IMR-90 (cell line): Measurements from ENCODE around the gene PRDM9. TPM values are rescaled to one million over a fixed set of nuclear protein-coding genes. Genes with fewer than 3 reads are reported as not detected.

Experiments
- ATAC-seq: fragments of 200-7000 bp; cut with Tn5 transposase; 2 replicates; pipeline ENCODE4 v1.9.1; 2020; ENCODE audit warnings: low read depth, mild to moderate bottlenecking, moderate library complexity
- BruUV-seq: library from RNA; stranded (reverse); fragments of 400-500 nt; replicated peaks from 2 replicates; lab custom pipeline; 2021; lab: Mats Ljungman, UMichigan
- CTCF ChIA-PET: fragments of 300-600 bp; formaldehyde crosslinking; extraction: SDS; loops from one replicate; lab custom pipeline; 2021; ENCODE audit warnings: antibody characterized with exemption; lab: Yijun Ruan, JAX
- POLR2A ChIA-PET: fragments of 300-600 bp; sonication (Branson Sonifier 250); formaldehyde crosslinking; loops from one replicate; lab custom pipeline; 2022; ENCODE audit warnings: antibody characterized with exemption; ENCODE audit not compliant: unreplicated experiment; lab: Charles Lee
- DNase-seq: peaks from one replicate; pipeline ENCODE4 v3.0.0; 2013
- H2AFZ ChIP-seq: replicated peaks from 2 replicates; pipeline ENCODE3; 2013; ENCODE audit warnings: low read length, mild to moderate bottlenecking; ENCODE audit not compliant: poor library complexity
- H2AK5ac ChIP-seq: 2 replicates; pipeline ENCODE4 v1.6.1; 2013; ENCODE audit warnings: low read depth, low read length, inconsistent platforms
- H2AK9ac ChIP-seq: replicated peaks from 2 replicates; pipeline ENCODE3; 2013; ENCODE audit warnings: mild to moderate bottlenecking, low read depth, low read length, moderate library complexity; ENCODE audit not compliant: poor library complexity
- H2BK120ac ChIP-seq: 2 replicates; pipeline ENCODE4 v1.6.1; 2013; ENCODE audit warnings: low read depth, low read length, inconsistent platforms
- H2BK15ac ChIP-seq: 3 replicates; pipeline ENCODE4 v1.6.1; 2013; ENCODE audit warnings: low read depth, low read length, inconsistent platforms
- H2BK20ac ChIP-seq: 2 replicates; pipeline ENCODE4 v1.6.1; 2013; ENCODE audit warnings: low read depth, mild to moderate bottlenecking, inconsistent platforms, low read length, moderate library complexity
- H2BK5ac ChIP-seq: 2 replicates; pipeline ENCODE4 v1.6.1; 2013; ENCODE audit warnings: mild to moderate bottlenecking, low read depth, low read length, inconsistent platforms; ENCODE audit not compliant: poor library complexity, severe bottlenecking
- H3K14ac ChIP-seq: replicated peaks from 2 replicates; pipeline ENCODE4 v1.6.1; 2013; ENCODE audit warnings: low read depth, low read length, inconsistent platforms
- H3K18ac ChIP-seq: 2 replicates; pipeline ENCODE4 v1.6.1; 2013; ENCODE audit warnings: low read depth, low read length, control low read depth
- H3K23ac ChIP-seq: 2 replicates; pipeline ENCODE4 v1.6.1; 2013; ENCODE audit warnings: low read depth, low read length, inconsistent platforms
- H3K27ac ChIP-seq: 2 replicates; pipeline ENCODE4 v1.5.1; 2013; ENCODE audit warnings: mild to moderate bottlenecking, control low read depth, low read length; ENCODE audit not compliant: insufficient read depth
- H3K27me3 ChIP-seq: 2 replicates; pipeline ENCODE4 v1.6.1; 2013; ENCODE audit warnings: low read length; ENCODE audit not compliant: control insufficient read depth, insufficient read depth
- H3K36me3 ChIP-seq: 2 replicates; pipeline ENCODE4 v1.6.1; 2013; ENCODE audit warnings: low read length, mixed read lengths; ENCODE audit not compliant: control insufficient read depth, insufficient read depth
- H3K4ac ChIP-seq: 2 replicates; pipeline ENCODE4 v1.6.1; 2013; ENCODE audit warnings: low read depth, low read length, inconsistent platforms
- H3K4me1 ChIP-seq: 2 replicates; pipeline ENCODE4 v1.6.1; 2013; ENCODE audit warnings: low read length, mixed read lengths; ENCODE audit not compliant: control insufficient read depth, insufficient read depth
- H3K4me2 ChIP-seq: 2 replicates; pipeline ENCODE4 v1.6.1; 2013; ENCODE audit warnings: low read depth, mild to moderate bottlenecking, control low read depth, low read length, moderate library complexity
- H3K4me3 ChIP-seq: 2 replicates; pipeline ENCODE4 v1.5.1; 2013; ENCODE audit warnings: low read depth, mild to moderate bottlenecking, control low read depth, low read length, moderate library complexity; ENCODE audit not compliant: insufficient read depth
- H3K56ac ChIP-seq: 2 replicates; pipeline ENCODE4 v1.6.1; 2013; ENCODE audit warnings: low read length, inconsistent platforms; ENCODE audit not compliant: insufficient read depth; ENCODE audit errors: extremely low read depth
- H3K79me1 ChIP-seq, 2 experiments: 2 replicates each; pipeline ENCODE4 v1.6.1; 2013; ENCODE audit warnings: low read length in 2 of 2, inconsistent platforms in 1 of 2, low read depth in 1 of 2
- H3K9ac ChIP-seq: 2 replicates; pipeline ENCODE4 v1.6.1; 2013; ENCODE audit warnings: low read depth, low read length, control low read depth
- H3K9me1 ChIP-seq: 2 replicates; pipeline ENCODE4 v1.6.1; 2013; ENCODE audit warnings: low read length, inconsistent platforms; ENCODE audit not compliant: insufficient read depth
- H3K9me3 ChIP-seq: 2 replicates; pipeline ENCODE4 v1.6.1; 2013; ENCODE audit warnings: low read length; ENCODE audit not compliant: control insufficient read depth, insufficient read depth
- H4K20me1 ChIP-seq: 2 replicates; pipeline ENCODE4 v1.6.1; 2013; ENCODE audit warnings: low read length, inconsistent platforms; ENCODE audit not compliant: insufficient read depth
- H4K5ac ChIP-seq: 2 replicates; pipeline ENCODE4 v1.6.1; 2013; ENCODE audit warnings: mild to moderate bottlenecking, low read depth, low read length, control low read depth
- H4K8ac ChIP-seq, 2 experiments: 2 replicates each; pipeline ENCODE4 v1.6.1; 2013; ENCODE audit warnings: low read depth in 2 of 2, low read length in 2 of 2, control low read depth in 1 of 2, inconsistent platforms in 1 of 2
- H4K91ac ChIP-seq: 2 replicates; pipeline ENCODE4 v1.6.1; 2013; ENCODE audit warnings: low read depth, low read length, inconsistent platforms; ENCODE audit not compliant: insufficient read depth
- BHLHE40 ChIP-seq: fragments of 150-350 bp; IDR thresholded peaks from 2 replicates; pipeline ENCODE4 v1.6.1; 2016; ENCODE audit warnings: mild to moderate bottlenecking, low read depth, low read length
- CEBPB ChIP-seq: IDR thresholded peaks from 2 replicates; pipeline ENCODE4 v1.6.1; 2012; ENCODE audit warnings: low read depth, low read length, improper control_type of control experiment
- CHD1 ChIP-seq: IDR thresholded peaks from 2 replicates; pipeline ENCODE4 v1.6.1; 2012; ENCODE audit warnings: low read depth, low read length, improper control_type of control experiment
- FOS ChIP-seq: fragments of 150-350 bp; IDR thresholded peaks from 2 replicates; pipeline ENCODE4 v1.6.1; 2016; ENCODE audit warnings: low read depth, low read length
- MAFK ChIP-seq: IDR thresholded peaks from 2 replicates; pipeline ENCODE4 v1.6.1; 2012; ENCODE audit warnings: low read depth, low read length, improper control_type of control experiment
- MAZ ChIP-seq: IDR thresholded peaks from 2 replicates; pipeline ENCODE4 v1.6.1; 2012; ENCODE audit warnings: low read depth, mild to moderate bottlenecking, low read length, improper control_type of control experiment, moderate library complexity, borderline replicate concordance
- MXI1 ChIP-seq: IDR thresholded peaks from 2 replicates; pipeline ENCODE4 v1.6.1; 2012; ENCODE audit warnings: low read depth, mild to moderate bottlenecking, low read length, moderate library complexity, borderline replicate concordance
- NFE2L2 ChIP-seq: fragments of 150-350 bp; IDR thresholded peaks from 2 replicates; pipeline ENCODE4 v1.6.1; 2016; ENCODE audit warnings: low read depth, mild to moderate bottlenecking, low read length
- POLR2A ChIP-seq: IDR thresholded peaks from 2 replicates; pipeline ENCODE4 v1.6.1; 2012; ENCODE audit warnings: mild to moderate bottlenecking, low read depth, low read length
- RAD21 ChIP-seq: IDR thresholded peaks from 2 replicates; pipeline ENCODE4 v1.6.1; 2012; ENCODE audit warnings: low read length, improper control_type of control experiment
- RCOR1 ChIP-seq: IDR thresholded peaks from 2 replicates; pipeline ENCODE4 v1.6.1; 2012; ENCODE audit warnings: mild to moderate bottlenecking, low read length, improper control_type of control experiment; ENCODE audit not compliant: insufficient replicate concordance
- RFX5 ChIP-seq: IDR thresholded peaks from 2 replicates; pipeline ENCODE4 v1.8.0; 2012; ENCODE audit warnings: low read depth, mild to moderate bottlenecking, low read length, moderate library complexity
- SMC3 ChIP-seq: fragments of 150-350 bp; IDR thresholded peaks from 2 replicates; pipeline ENCODE4 v1.6.1; 2016; ENCODE audit warnings: low read depth, mild to moderate bottlenecking, antibody characterized with exemption, low read length, moderate library complexity
- WGBS, 2 experiments: methylation state at CpG; one replicate each; pipeline versions ENCODE4 v1.1.5 to v1.1.7; 2013; ENCODE audit warnings: missing lambda C conversion rate in 2 of 2; ENCODE audit not compliant: insufficient read length in 1 of 2; ENCODE audit errors: extremely low coverage in 2 of 2; 5-methylcytosine and 5-hydroxymethylcytosine counted together
- dilution Hi-C: fragments of 300-500 bp; cut with HindIII; formaldehyde crosslinking; loops from one replicate; pipeline ENCODE4 v1.14.3; 2018; ENCODE audit warnings: low sequenced_read_pairs; ENCODE audit not compliant: unreplicated experiment
- in situ Hi-C: fragments of 300-500 bp; cut with MboI; formaldehyde crosslinking; loops from 3 replicates; pipeline ENCODE4 v1.14.3; 2019; ENCODE audit warnings: low sequenced_read_pairs, inconsistent platforms, mixed read lengths
- intact Hi-C: fragments of 100-400 bp; cut with micrococcal nuclease; formaldehyde crosslinking; loops from 2 replicates; pipeline ENCODE4 v1.10.0; 2022
- polyA plus RNA-seq, 3 experiments: library from polyadenylated mRNA; depleted of rRNA; stranded (reverse); fragments of >200 nt; gene quantifications; 2 replicates each; pipeline ENCODE4 v1.2.3, GENCODE V29; 2012; ENCODE audit warnings: low replicate concordance in 1 of 3
- total RNA-seq: library from RNA; depleted of rRNA; stranded (reverse); fragments of >200 nt; gene quantifications from 2 replicates; pipeline ENCODE4 v1.2.3, GENCODE V29; 2012
- TF ChIP-seq, protein P1 (sequence below): fragments of 150-350 bp; IDR thresholded peaks from 2 replicates; pipeline ENCODE4 v1.6.1; 2016; ENCODE audit warnings: low read depth, mild to moderate bottlenecking, low read length, moderate library complexity, borderline replicate concordance
- TF ChIP-seq, protein P2 (sequence below): conservative IDR thresholded peaks from 2 replicates; pipeline ENCODE4 v1.5.1; 2012; ENCODE audit warnings: mild to moderate bottlenecking, low read depth, low read length, improper control_type of control experiment
- TF ChIP-seq, protein P3 (sequence below): fragments of 150-350 bp; IDR thresholded peaks from 2 replicates; pipeline ENCODE4 v1.6.1; 2017; ENCODE audit warnings: mild to moderate bottlenecking, antibody characterized with exemption, low read length, low read depth

PRDM9 gene
- total and polyA plus RNA-seq, 2 of the 4 experiments (the other 2 are of a cell fraction), result not detected

DNA sequence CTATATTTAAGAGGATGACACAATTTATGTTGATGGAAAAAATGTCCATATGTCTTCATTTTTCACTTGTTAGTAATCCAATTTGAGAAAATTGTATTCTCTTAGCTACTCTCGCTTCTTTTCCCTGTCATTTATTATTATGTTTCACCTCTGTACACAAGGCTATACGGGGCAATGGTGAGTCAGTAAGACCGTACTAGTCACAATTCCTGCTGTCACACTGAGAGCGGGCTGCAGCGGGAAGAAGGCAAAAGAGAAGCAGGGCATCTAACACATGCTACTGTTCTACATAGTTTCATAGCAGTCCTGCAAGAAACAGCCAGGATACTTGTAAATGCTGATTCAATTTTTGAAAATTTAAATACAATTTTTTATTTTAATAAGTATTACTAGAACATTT is 23.3 kb upstream of the PRDM9 start:
- no TSS peak for BruUV-seq
- no CpG with 5 or more reads among the region's 5 CpGs for WGBS, 2 experiments
- intact Hi-C loops (no loop called here), dilution Hi-C loops (no loop called here), in situ Hi-C loops (no loop called here)
- H2BK15ac ChIP-seq, result no peak overlapping the region
- DNase-seq (no peak), ATAC-seq (no peak)
- no peaks in the 10 kb centered on the region for H3K27me3 ChIP-seq
- no peak for TF ChIP-seq RCOR1
- TF ChIP-seq NFE2L2, result no peak
- TF ChIP-seq MXI1, result no peak
- no peak for TF ChIP-seq CEBPB
- TF ChIP-seq CHD1, result no peak
- TF ChIP-seq MAZ, result no peak
- TF ChIP-seq MAFK, result no peak
- TF ChIP-seq, protein P1, sequence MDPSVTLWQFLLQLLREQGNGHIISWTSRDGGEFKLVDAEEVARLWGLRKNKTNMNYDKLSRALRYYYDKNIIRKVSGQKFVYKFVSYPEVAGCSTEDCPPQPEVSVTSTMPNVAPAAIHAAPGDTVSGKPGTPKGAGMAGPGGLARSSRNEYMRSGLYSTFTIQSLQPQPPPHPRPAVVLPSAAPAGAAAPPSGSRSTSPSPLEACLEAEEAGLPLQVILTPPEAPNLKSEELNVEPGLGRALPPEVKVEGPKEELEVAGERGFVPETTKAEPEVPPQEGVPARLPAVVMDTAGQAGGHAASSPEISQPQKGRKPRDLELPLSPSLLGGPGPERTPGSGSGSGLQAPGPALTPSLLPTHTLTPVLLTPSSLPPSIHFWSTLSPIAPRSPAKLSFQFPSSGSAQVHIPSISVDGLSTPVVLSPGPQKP, result no peak
- TF ChIP-seq POLR2A, result no peak
- no peak for TF ChIP-seq SMC3
- no peak for TF ChIP-seq BHLHE40
- no peak for TF ChIP-seq FOS
- TF ChIP-seq RAD21, result no peak
- TF ChIP-seq, protein P2, sequence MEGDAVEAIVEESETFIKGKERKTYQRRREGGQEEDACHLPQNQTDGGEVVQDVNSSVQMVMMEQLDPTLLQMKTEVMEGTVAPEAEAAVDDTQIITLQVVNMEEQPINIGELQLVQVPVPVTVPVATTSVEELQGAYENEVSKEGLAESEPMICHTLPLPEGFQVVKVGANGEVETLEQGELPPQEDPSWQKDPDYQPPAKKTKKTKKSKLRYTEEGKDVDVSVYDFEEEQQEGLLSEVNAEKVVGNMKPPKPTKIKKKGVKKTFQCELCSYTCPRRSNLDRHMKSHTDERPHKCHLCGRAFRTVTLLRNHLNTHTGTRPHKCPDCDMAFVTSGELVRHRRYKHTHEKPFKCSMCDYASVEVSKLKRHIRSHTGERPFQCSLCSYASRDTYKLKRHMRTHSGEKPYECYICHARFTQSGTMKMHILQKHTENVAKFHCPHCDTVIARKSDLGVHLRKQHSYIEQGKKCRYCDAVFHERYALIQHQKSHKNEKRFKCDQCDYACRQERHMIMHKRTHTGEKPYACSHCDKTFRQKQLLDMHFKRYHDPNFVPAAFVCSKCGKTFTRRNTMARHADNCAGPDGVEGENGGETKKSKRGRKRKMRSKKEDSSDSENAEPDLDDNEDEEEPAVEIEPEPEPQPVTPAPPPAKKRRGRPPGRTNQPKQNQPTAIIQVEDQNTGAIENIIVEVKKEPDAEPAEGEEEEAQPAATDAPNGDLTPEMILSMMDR, result no peak
- TF ChIP-seq, protein P3, sequence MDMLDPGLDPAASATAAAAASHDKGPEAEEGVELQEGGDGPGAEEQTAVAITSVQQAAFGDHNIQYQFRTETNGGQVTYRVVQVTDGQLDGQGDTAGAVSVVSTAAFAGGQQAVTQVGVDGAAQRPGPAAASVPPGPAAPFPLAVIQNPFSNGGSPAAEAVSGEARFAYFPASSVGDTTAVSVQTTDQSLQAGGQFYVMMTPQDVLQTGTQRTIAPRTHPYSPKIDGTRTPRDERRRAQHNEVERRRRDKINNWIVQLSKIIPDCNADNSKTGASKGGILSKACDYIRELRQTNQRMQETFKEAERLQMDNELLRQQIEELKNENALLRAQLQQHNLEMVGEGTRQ, result no peak
- no peak for TF ChIP-seq RFX5
- no peak overlapping the region for H3K4me3 ChIP-seq
- peaks cover 4% of the 10 kb centered on the region; the same call in 1 of the 2 replicates for H3K9me3 ChIP-seq
- H3K9me1 ChIP-seq, result no peaks in the 10 kb centered on the region
- POLR2A ChIA-PET, result no interaction called here
- H3K4me1 ChIP-seq, result no peaks in the 10 kb centered on the region
- CTCF ChIA-PET, result no interaction called here
- H3K23ac ChIP-seq, result no peak overlapping the region
- no peaks in the 10 kb centered on the region for H3K79me1 ChIP-seq
- no peaks in the 10 kb centered on the region for H4K20me1 ChIP-seq
- no peak overlapping the region for H2AK9ac ChIP-seq
- H2BK5ac ChIP-seq, result no peak overlapping the region
- no peak overlapping the region for H3K4ac ChIP-seq
- no peak overlapping the region for H2BK20ac ChIP-seq
- H3K56ac ChIP-seq, result no peak overlapping the region
- no peak overlapping the region for H3K14ac ChIP-seq
- H2BK120ac ChIP-seq, result no peak overlapping the region
- H4K91ac ChIP-seq, result no peak overlapping the region
- no peak overlapping the region for H4K8ac ChIP-seq
- H3K4me2 ChIP-seq, result no peak overlapping the region
- no peak overlapping the region for H3K27ac ChIP-seq
- no peak overlapping the region for H4K5ac ChIP-seq
- H3K36me3 ChIP-seq, result no peaks in the 10 kb centered on the region
- no peak overlapping the region for H3K9ac ChIP-seq
- no peak overlapping the region for H2AFZ ChIP-seq
- H2AK5ac ChIP-seq, result no peak overlapping the region
- no peak overlapping the region for H3K18ac ChIP-seq
